ENCODE results near the gene GFY. TPM values are rescaled to one million over a fixed set of nuclear protein-coding genes. Genes with fewer than 3 reads are reported as not detected.

The GFY gene
- total RNA-seq, 1 donor from 2014 or later: 0.14 TPM

GRCh38 chr19:49433240-49433901, 8.2 kb downstream of the GFY start:
- Histone ChIP-seq H3K36me3 (no peaks in the 10 kb centered on the region), H3K27me3 (ENCODE audit: low read depth) (peaks cover 100% of the 10 kb centered on the region), H3K9me3 (replicated peaks) (no peaks in the 10 kb centered on the region), H3K27ac (replicated peaks) (no peak overlapping the region), H3K4me1 (peaks cover 4% of the 10 kb centered on the region), H3K4me3 (no peak overlapping the region)
- DNase-seq: no peak
- no peak for TF ChIP-seq CTCF (IDR thresholded peaks at IDR 0.05; ENCODE audit: borderline replicate concordance)
- intact Hi-C loops (cut with micrococcal nuclease): no loop called here

DNA sequence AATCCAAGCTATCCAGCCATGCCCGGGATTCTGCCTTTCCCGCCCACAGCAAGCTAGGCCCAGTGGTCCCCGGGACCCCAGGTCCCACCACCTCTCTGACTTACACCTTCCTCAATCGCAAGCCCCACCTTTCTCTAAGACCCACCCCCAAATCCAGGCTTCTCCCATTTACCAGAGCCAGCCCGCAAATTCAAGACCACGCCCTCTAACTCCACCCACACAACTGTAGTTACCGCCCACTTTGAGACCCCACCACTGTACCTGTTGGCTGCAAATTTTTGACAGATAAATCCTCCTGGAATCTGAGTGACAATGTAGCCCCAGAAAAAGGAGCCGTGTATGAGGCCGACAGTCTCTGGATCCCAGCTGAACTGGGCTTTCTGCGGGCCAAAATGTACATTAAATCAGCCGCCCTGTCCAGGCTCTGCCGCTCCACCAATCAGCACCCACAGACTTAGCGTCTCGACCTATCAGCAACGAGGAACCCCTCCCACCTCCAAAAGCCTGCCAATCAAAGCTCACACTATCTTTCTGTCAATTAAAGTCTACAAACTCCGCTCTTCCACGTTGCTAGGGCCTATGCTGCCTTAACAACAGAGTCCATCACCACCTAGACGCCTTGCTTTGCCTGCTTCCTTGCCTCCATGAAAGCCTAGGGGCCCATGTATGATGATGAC, 9.9 kb downstream of the GFY start:
- H3K9me3 ChIP-seq (replicated peaks): no peaks in the 10 kb centered on the region
- H3K36me3 ChIP-seq: no peaks in the 10 kb centered on the region
- intact Hi-C loops (cut with micrococcal nuclease): no loop called here
- no peaks in the 10 kb centered on the region for H3K4me1 ChIP-seq
- H3K27me3 ChIP-seq (ENCODE audit: low read depth): peaks cover 100% of the 10 kb centered on the region
- no peak for DNase-seq
- no peak overlapping the region for H3K27ac ChIP-seq (replicated peaks)
- TF ChIP-seq CTCF (IDR thresholded peaks at IDR 0.05; ENCODE audit: borderline replicate concordance): no peak
- H3K4me3 ChIP-seq: no peak overlapping the region

- no peak for TF ChIP-seq CTCF (IDR thresholded peaks at IDR 0.05; ENCODE audit: borderline replicate concordance)
- Histone ChIP-seq H3K36me3 (no peaks in the 10 kb centered on the region), H3K9me3 (replicated peaks) (no peaks in the 10 kb centered on the region), H3K4me1 (peaks cover 4% of the 10 kb centered on the region), H3K27ac (replicated peaks) (no peak overlapping the region), H3K4me3 (no peak overlapping the region), H3K27me3 (ENCODE audit: low read depth) (peaks cover 100% of the 10 kb centered on the region)
- DNase-seq: no peak
- intact Hi-C loops (cut with micrococcal nuclease): no loop called here
These were observed 10.5 kb downstream of the GFY start for GRCh38 chr19:49435670-49436069.

- Histone ChIP-seq H3K27me3 (ENCODE audit: low read depth) (peaks cover 100% of the 10 kb centered on the region), H3K9me3 (replicated peaks) (no peaks in the 10 kb centered on the region), H3K36me3 (no peaks in the 10 kb centered on the region), H3K4me3 (no peak overlapping the region), H3K27ac (replicated peaks) (no peak overlapping the region), H3K4me1 (peaks cover 5% of the 10 kb centered on the region)
- no peak for DNase-seq
- intact Hi-C loops (cut with micrococcal nuclease): no loop called here
- no peak for TF ChIP-seq CTCF (IDR thresholded peaks at IDR 0.05; ENCODE audit: borderline replicate concordance)
These were observed 11.3 kb downstream of the GFY start for GRCh38 chr19:49436381-49437017.

GRCh38 chr19:49437231-49437630, 12.0 kb downstream of the GFY start:
- H3K4me1 ChIP-seq: peaks cover 9% of the 10 kb centered on the region
- no peak overlapping the region for H3K27ac ChIP-seq (replicated peaks)
- peaks cover 100% of the 10 kb centered on the region for H3K27me3 ChIP-seq (ENCODE audit: low read depth)
- no peak for TF ChIP-seq CTCF (IDR thresholded peaks at IDR 0.05; ENCODE audit: borderline replicate concordance)
- H3K9me3 ChIP-seq (replicated peaks): no peaks in the 10 kb centered on the region
- no peak for DNase-seq
- H3K36me3 ChIP-seq: no peaks in the 10 kb centered on the region
- no peak overlapping the region for H3K4me3 ChIP-seq
- intact Hi-C loops (cut with micrococcal nuclease): no loop called here

Data from left ventricle myocardium inferior (tissue), 1 donor.